Upper lobe of right lung (tissue), 1 donor: ENCODE data around the gene SAMD3. TPM values are rescaled to one million over a fixed set of nuclear protein-coding genes. Genes with fewer than 3 reads are reported as not detected.

Experiments
- ATAC-seq: fragments of 200-7000 bp; cut with Tn5 transposase; one replicate; pipeline ENCODE4 v1.9.1; 2020; ENCODE audit warnings: mild to moderate bottlenecking, moderate library complexity
- DNase-seq: peaks from one replicate; pipeline ENCODE4 v3.0.0-alpha.2; 2020
- H3K27ac ChIP-seq: fragments of 200-600 bp; one replicate; pipeline ENCODE4 v1.8.0; 2022
- H3K27me3 ChIP-seq: fragments of 200-600 bp; one replicate; pipeline ENCODE4 v1.8.0; 2022; ENCODE audit warnings: mild to moderate bottlenecking
- H3K36me3 ChIP-seq: fragments of 200-600 bp; one replicate; pipeline ENCODE4 v1.8.0; 2022
- H3K4me1 ChIP-seq: fragments of 200-600 bp; one replicate; pipeline ENCODE4 v1.8.0; 2022
- H3K4me3 ChIP-seq: fragments of 200-600 bp; one replicate; pipeline ENCODE4 v1.8.0; 2022; ENCODE audit warnings: mild to moderate bottlenecking
- H3K9me3 ChIP-seq: fragments of 200-600 bp; one replicate; pipeline ENCODE4 v1.8.0; 2022
- CTCF ChIP-seq: fragments of 200-600 bp; IDR thresholded peaks from one replicate; pipeline ENCODE4 v1.8.0; 2022; ENCODE audit warnings: antibody characterized with exemption
- intact Hi-C: fragments of 100-400 bp; cut with DNase I; formaldehyde crosslinking; loops from one replicate; pipeline ENCODE4 v1.11.0; 2022
- total RNA-seq: library from RNA; stranded (reverse); fragmentation: NEBNext Ultra II Directional; extraction: Animal tissue kit (Norgen Biotek cat#: 25700); gene quantifications from one replicate; pipeline ENCODE4 v1.2.1, GENCODE V29; 2021
- donor health status: DM: no; HTN: yes; CAD: no; lungs with severe emphysema.

The SAMD3 gene
- total RNA-seq, 1 donor from 2014 or later = 5.2 TPM

- intact Hi-C loops = no loop called here
- no peaks in the 10 kb centered on the region for H3K36me3 ChIP-seq
- no peaks in the 10 kb centered on the region for H3K9me3 ChIP-seq
- no peaks in the 10 kb centered on the region for H3K4me1 ChIP-seq
- DNase-seq = no peak
- H3K4me3 ChIP-seq = no peak overlapping the region
- H3K27me3 ChIP-seq = no peaks in the 10 kb centered on the region
- ATAC-seq = no peak
- no peak overlapping the region for H3K27ac ChIP-seq
- TF ChIP-seq CTCF = no peak
Measured at GRCh38 chr6:130115036-130115435, 107.7 kb downstream of the SAMD3 start.

- no peak for ATAC-seq
- intact Hi-C loops = no loop called here
- DNase-seq = no peak
Measured at GRCh38 chr6:130113201-130113710, 109.5 kb downstream of the SAMD3 start.

GRCh38 chr6:130111031-130111430 lies 111.7 kb downstream of the SAMD3 start:
- Histone ChIP-seq H3K27ac (no peak overlapping the region), H3K27me3 (no peaks in the 10 kb centered on the region), H3K9me3 (no peaks in the 10 kb centered on the region), H3K4me3 (no peak overlapping the region), H3K4me1 (no peaks in the 10 kb centered on the region), H3K36me3 (no peaks in the 10 kb centered on the region)
- intact Hi-C loops = no loop called here
- DNase-seq = no peak
- no peak for ATAC-seq
- no peak for TF ChIP-seq CTCF

More at GRCh38 chr6:130113201-130113710, 109.5 kb downstream of the SAMD3 start:
- H3K27me3 ChIP-seq = no peaks in the 10 kb centered on the region
- no peaks in the 10 kb centered on the region for H3K36me3 ChIP-seq
- H3K4me1 ChIP-seq = no peaks in the 10 kb centered on the region
- no peaks in the 10 kb centered on the region for H3K9me3 ChIP-seq
- no peak overlapping the region for H3K4me3 ChIP-seq
- no peak for TF ChIP-seq CTCF
- no peak overlapping the region for H3K27ac ChIP-seq

GRCh38 chr6:130107710-130108109 lies 115.0 kb downstream of the SAMD3 start:
- no peak for ATAC-seq
- H3K9me3 ChIP-seq = no peaks in the 10 kb centered on the region
- no peak overlapping the region for H3K27ac ChIP-seq
- no peak for DNase-seq
- intact Hi-C loops = no loop called here
- no peak overlapping the region for H3K4me3 ChIP-seq
- H3K36me3 ChIP-seq = no peaks in the 10 kb centered on the region
- no peaks in the 10 kb centered on the region for H3K27me3 ChIP-seq
- H3K4me1 ChIP-seq = no peaks in the 10 kb centered on the region
- no peak for TF ChIP-seq CTCF

GRCh38 chr6:130105996-130106704 lies 116.6 kb downstream of the SAMD3 start:
- Histone ChIP-seq H3K9me3 (no peaks in the 10 kb centered on the region), H3K27me3 (no peaks in the 10 kb centered on the region), H3K4me3 (no peak overlapping the region), H3K4me1 (no peaks in the 10 kb centered on the region), H3K27ac (no peak overlapping the region), H3K36me3 (no peaks in the 10 kb centered on the region)
- intact Hi-C loops = no loop called here
- TF ChIP-seq CTCF = no peak
- DNase-seq (no peak), ATAC-seq (no peak)
